ENCODE data around the gene KLHDC7B.

DNA sequence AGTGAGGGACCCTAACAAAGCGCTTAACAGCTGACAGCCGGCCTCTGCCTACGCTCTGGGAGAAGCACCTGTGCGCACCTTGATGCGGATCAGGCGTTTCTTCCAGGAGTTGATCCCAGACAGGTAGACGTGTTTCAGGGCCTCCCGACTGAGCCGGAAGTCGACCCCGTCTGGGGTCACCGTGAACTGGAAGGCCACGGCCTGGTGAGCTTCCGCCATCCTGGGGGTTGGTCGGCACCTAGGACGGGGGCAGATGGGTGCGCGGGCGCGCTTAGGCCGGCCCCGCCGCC, 31.9 kb downstream of the KLHDC7B start:
- TF ChIP-seq, protein P1, sequence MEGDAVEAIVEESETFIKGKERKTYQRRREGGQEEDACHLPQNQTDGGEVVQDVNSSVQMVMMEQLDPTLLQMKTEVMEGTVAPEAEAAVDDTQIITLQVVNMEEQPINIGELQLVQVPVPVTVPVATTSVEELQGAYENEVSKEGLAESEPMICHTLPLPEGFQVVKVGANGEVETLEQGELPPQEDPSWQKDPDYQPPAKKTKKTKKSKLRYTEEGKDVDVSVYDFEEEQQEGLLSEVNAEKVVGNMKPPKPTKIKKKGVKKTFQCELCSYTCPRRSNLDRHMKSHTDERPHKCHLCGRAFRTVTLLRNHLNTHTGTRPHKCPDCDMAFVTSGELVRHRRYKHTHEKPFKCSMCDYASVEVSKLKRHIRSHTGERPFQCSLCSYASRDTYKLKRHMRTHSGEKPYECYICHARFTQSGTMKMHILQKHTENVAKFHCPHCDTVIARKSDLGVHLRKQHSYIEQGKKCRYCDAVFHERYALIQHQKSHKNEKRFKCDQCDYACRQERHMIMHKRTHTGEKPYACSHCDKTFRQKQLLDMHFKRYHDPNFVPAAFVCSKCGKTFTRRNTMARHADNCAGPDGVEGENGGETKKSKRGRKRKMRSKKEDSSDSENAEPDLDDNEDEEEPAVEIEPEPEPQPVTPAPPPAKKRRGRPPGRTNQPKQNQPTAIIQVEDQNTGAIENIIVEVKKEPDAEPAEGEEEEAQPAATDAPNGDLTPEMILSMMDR (IDR thresholded peaks at IDR 0.05; ENCODE audit: low read depth, low read length, poor library complexity, severe bottlenecking) = no peak
- TF ChIP-seq EZH2phosphoT487 (IDR thresholded peaks at IDR 0.05; ENCODE audit: borderline replicate concordance, low read length) = no peak

Data from DOHH2 (cell line).